Skeletal muscle satellite cell (primary cell): ENCODE measurements around the gene ACVR1B.
"Not testable (repeated sequence)": the region's sequence is repeated elsewhere in the genome, so short reads cannot be mapped to it uniquely, and the experiment has no call there.

Experiments
- H3K27me3 ChIP-seq: 2 replicates; pipeline ENCODE4 v1.7.0; 2013; ENCODE audit warnings: low read length; ENCODE audit not compliant: control insufficient read depth, insufficient read depth
- H3K36me3 ChIP-seq: 2 replicates; pipeline ENCODE4 v1.7.0; 2013; ENCODE audit warnings: mild to moderate bottlenecking, control low read depth, low read length; ENCODE audit not compliant: insufficient read depth
- H3K4me1 ChIP-seq: 2 replicates; pipeline ENCODE4 v1.7.0; 2013; ENCODE audit warnings: low read length; ENCODE audit not compliant: control insufficient read depth, insufficient read depth
- H3K4me2 ChIP-seq: 2 replicates; pipeline ENCODE4 v1.7.0; 2013; ENCODE audit warnings: mild to moderate bottlenecking, low read length
- H3K4me3 ChIP-seq: 2 replicates; pipeline ENCODE4 v1.7.0; 2013; ENCODE audit warnings: low read length
- H3K9ac ChIP-seq: 2 replicates; pipeline ENCODE4 v1.7.0; 2013; ENCODE audit warnings: mild to moderate bottlenecking, low read depth, low read length, moderate library complexity
- H3K9me3 ChIP-seq: replicated peaks from 2 replicates; pipeline ENCODE4 v1.7.0; 2013; ENCODE audit warnings: mild to moderate bottlenecking, control low read depth, low read length

ACVR1B gene

DNA sequence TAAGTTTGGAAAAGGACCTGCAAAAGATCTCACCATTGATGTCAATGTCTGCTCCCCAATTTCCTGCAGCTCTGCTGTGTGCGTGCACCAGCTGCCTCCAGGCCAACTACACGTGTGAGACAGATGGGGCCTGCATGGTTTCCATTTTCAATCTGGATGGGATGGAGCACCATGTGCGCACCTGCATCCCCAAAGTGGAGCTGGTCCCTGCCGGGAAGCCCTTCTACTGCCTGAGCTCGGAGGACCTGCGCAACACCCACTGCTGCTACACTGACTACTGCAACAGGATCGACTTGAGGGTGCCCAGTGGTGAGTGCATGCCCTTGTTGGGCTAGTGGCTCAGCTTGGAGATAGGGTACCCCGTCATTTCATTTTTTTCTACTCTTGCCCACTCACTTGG, 23.7 kb downstream of the ACVR1B start:
- Histone ChIP-seq H3K4me2 (no peak overlapping the region), H3K9me3 (no peaks in the 10 kb centered on the region), H3K27me3 (no peaks in the 10 kb centered on the region), H3K4me3 (no peak overlapping the region), H3K36me3 (peaks cover 28% of the 10 kb centered on the region), H3K9ac (no peak overlapping the region), H3K4me1 (peaks cover 52% of the 10 kb centered on the region)

DNA sequence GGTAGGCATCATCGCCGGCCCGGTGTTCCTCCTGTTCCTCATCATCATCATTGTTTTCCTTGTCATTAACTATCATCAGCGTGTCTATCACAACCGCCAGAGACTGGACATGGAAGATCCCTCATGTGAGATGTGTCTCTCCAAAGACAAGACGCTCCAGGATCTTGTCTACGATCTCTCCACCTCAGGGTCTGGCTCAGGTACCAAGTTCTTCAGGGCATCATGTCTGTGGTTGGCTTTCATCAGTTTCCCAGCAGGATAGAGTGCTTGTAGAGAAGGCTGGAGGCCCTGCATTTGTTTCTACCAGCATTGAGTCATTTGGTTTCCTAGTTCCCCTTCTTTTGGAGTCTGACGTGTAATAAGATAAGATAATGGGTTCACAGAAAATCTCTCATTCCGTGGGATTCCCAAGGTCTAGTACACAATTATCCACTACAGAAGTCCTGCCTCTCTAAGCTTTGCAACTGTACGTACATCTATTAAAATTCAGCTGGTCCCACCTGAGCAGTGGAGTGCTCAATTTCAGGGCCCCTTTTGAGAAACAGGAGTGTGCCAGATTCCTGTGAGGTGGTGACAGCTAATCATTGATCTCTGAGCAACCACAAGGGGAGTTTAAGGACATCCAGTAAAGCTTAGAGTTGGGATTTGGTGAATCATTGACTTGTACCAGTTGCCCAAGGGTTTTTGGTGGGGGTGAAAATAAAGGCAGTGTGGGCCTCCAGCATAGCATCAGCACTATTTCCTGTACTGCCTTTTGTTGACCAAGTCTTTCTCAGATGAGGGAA, 25.1 kb downstream of the ACVR1B start:
- Histone ChIP-seq H3K4me3 (no peak overlapping the region), H3K4me2 (no peak overlapping the region), H3K4me1 (peaks cover 42% of the 10 kb centered on the region), H3K9me3 (no peaks in the 10 kb centered on the region), H3K36me3 (peaks cover 36% of the 10 kb centered on the region), H3K9ac (no peak overlapping the region), H3K27me3 (no peaks in the 10 kb centered on the region)

DNA sequence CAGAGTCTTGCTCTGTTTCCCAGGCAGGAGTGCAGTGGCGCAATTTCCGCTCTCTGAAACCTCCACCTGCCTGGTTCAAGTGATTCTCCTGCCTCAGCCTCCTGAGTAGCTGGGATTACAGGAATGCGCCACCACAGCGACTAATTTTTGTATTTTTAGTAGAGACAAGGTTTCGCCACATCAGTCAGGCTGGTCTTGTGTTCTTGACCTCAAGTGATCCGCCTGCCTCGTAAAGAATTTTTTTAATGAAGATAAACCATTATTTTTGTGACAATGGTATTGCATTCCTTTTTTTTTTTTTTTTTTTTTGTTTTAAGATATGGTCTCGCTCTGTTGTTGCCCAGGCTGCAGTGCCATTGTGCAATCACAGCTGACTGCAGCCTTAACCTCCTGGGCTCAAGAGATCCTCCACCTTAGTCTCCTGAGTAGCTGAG, 25.8 kb downstream of the ACVR1B start:
- Histone ChIP-seq H3K9me3 (no peaks in the 10 kb centered on the region), H3K4me1 (peaks cover 34% of the 10 kb centered on the region), H3K9ac (no peak overlapping the region), H3K36me3 (peaks cover 42% of the 10 kb centered on the region), H3K27me3 (no peaks in the 10 kb centered on the region), H3K4me3 (no peak overlapping the region), H3K4me2 (no peak overlapping the region)

DNA sequence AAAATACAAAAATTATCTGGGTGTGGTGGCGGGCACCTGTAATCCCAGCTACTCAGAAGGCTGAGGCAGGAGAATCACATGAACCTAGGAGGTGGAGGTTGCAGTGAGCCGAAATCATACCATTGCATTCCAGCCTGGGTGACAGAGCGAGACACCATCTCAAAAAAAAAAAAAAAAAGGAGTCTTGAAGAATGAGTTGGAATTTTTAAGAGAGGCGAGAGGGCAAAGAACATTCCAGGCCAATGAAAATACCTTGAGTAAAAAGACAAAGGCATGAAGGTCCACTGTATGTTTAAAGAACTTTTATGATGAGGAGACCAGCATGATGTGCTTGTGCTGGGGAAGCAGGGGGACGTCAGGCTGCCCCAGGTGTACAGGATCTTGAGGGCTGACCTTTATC, 27.8 kb downstream of the ACVR1B start:
- H3K4me1 ChIP-seq = peaks cover 15% of the 10 kb centered on the region
- H3K9me3 ChIP-seq, H3K9ac ChIP-seq, H3K4me3 ChIP-seq, H3K27me3 ChIP-seq: not testable (repeated sequence)
- H3K36me3 ChIP-seq = peaks cover 56% of the 10 kb centered on the region
- peak overlapping the region; percentile 12 for H3K4me2 ChIP-seq

DNA sequence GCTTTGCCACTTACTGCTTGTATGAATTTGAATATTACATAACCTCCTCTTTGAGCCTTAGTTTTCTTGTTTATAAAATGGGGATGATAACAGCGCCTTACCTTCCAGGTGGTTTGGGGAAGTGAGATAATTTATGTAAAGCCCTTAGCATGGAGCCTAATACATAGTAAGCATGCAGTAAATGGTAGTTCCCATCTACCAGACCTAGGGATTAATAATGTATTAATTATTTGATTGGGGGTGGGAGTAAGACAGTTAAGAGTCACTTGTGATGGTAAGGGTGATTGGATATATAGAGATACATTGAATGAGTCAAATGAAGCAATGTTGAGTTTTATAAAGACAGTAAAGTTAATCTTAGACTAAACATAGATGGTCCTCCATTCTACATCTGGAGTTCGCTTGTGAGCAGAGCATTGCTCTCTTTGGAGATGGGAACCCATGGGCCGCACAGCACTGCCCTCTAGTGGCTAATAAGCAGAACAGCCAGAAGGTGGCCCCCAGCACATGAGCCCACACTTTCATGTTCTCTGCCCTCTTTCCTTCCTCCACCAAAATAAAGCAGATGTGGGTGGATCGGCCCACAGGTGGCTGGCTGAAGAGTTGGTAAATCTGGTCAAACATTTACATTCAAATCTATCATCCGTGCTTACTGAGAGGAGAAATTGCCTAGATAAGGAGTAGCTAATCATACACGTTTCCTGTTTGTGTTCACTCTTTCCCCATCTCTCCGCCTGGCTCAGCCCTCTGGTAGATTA, 28.7 kb downstream of the ACVR1B start:
- H3K4me1 ChIP-seq = peaks cover 5% of the 10 kb centered on the region
- H3K27me3 ChIP-seq = no peaks in the 10 kb centered on the region
- no peak overlapping the region for H3K4me2 ChIP-seq
- peaks cover 64% of the 10 kb centered on the region for H3K36me3 ChIP-seq
- no peak overlapping the region for H3K9ac ChIP-seq
- no peak overlapping the region for H3K4me3 ChIP-seq
- H3K9me3 ChIP-seq = no peaks in the 10 kb centered on the region

DNA sequence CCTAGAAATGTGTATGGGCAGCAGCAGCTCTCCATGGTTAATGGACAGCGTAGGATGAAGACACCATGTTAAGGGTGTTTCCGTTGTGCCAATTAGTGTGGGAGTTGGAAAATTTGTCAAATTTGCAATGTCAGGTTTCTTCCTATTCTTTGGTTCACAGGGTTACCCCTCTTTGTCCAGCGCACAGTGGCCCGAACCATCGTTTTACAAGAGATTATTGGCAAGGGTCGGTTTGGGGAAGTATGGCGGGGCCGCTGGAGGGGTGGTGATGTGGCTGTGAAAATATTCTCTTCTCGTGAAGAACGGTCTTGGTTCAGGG, 29.3 kb downstream of the ACVR1B start:
- no peak overlapping the region for H3K4me2 ChIP-seq
- no peaks in the 10 kb centered on the region for H3K27me3 ChIP-seq
- no peak overlapping the region for H3K9ac ChIP-seq
- H3K4me3 ChIP-seq = no peak overlapping the region
- H3K9me3 ChIP-seq = no peaks in the 10 kb centered on the region
- H3K36me3 ChIP-seq = peaks cover 65% of the 10 kb centered on the region
- peaks cover 5% of the 10 kb centered on the region for H3K4me1 ChIP-seq

DNA sequence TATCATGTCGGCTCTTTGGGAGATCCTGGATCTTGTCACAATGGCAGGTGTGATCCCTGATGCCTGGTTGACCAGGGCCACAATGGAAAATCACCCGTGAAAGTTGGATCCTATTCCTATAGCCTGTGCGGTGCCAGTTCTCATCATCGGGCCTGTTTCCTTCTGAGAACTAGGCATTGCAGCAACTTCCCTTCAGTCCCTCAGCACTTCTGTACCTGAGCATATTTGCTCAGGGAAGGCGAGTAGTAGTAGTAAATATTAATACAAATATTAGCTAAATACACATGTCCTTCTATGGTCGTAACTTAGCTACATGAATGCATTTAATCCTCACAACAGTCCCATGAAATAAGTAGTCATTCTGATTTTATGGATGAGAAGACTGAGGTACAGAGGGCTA, 33.2 kb downstream of the ACVR1B start:
- Histone ChIP-seq H3K4me3 (no peak overlapping the region), H3K9me3 (no peaks in the 10 kb centered on the region), H3K9ac (no peak overlapping the region), H3K27me3 (no peaks in the 10 kb centered on the region), H3K4me2 (no peak overlapping the region), H3K4me1 (peaks cover 2% of the 10 kb centered on the region), H3K36me3 (peaks cover 54% of the 10 kb centered on the region)

DNA sequence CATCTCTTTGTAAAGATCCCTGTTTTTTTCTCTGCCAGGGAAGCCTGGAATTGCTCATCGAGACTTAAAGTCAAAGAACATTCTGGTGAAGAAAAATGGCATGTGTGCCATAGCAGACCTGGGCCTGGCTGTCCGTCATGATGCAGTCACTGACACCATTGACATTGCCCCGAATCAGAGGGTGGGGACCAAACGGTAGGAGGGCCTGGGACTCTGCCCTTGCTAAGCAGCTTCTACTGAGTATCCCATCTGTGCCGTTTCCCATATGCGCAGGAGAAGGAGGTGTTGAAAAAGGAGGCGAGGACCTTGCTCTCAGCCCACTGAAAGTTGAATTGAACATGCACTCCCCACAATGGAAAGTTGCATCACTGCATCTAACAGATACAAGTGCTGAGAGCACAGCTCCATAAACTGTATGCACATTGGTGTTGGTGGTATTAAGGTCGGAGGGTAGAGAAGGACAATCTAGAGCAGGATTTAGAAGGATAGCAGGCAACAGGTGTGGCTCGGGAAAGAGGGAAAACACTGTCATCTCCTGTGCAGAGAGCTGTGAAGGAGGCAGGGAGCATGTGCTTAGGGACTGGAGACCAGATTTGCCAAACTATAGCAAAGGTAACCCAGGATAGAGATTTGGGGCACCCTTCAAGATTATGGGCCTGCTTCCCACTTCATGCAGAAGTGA, 33.8 kb downstream of the ACVR1B start:
- H3K4me1 ChIP-seq = no peaks in the 10 kb centered on the region
- peaks cover 54% of the 10 kb centered on the region for H3K36me3 ChIP-seq
- no peaks in the 10 kb centered on the region for H3K9me3 ChIP-seq
- H3K27me3 ChIP-seq = no peaks in the 10 kb centered on the region
- no peak overlapping the region for H3K4me2 ChIP-seq
- no peak overlapping the region for H3K4me3 ChIP-seq
- no peak overlapping the region for H3K9ac ChIP-seq

DNA sequence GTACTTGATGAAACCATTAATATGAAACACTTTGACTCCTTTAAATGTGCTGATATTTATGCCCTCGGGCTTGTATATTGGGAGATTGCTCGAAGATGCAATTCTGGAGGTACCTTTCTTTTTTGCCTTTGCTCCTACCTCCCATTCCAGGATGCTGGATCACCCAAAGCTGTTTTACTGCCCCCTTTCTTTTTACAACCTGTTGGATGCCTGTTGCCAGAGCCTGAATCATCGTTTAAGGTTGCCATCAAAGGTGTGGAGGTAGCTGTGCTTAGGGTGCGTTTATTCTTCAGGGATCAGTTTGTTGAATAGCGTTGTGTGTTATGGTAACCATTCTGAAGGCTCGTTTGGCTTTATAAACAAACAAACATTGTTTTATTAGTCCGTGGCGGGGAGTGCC, 35.3 kb downstream of the ACVR1B start:
- Histone ChIP-seq H3K27me3 (no peaks in the 10 kb centered on the region), H3K9ac (no peak overlapping the region), H3K4me2 (no peak overlapping the region), H3K4me1 (no peaks in the 10 kb centered on the region), H3K9me3 (no peaks in the 10 kb centered on the region), H3K4me3 (no peak overlapping the region), H3K36me3 (peaks cover 44% of the 10 kb centered on the region)

DNA sequence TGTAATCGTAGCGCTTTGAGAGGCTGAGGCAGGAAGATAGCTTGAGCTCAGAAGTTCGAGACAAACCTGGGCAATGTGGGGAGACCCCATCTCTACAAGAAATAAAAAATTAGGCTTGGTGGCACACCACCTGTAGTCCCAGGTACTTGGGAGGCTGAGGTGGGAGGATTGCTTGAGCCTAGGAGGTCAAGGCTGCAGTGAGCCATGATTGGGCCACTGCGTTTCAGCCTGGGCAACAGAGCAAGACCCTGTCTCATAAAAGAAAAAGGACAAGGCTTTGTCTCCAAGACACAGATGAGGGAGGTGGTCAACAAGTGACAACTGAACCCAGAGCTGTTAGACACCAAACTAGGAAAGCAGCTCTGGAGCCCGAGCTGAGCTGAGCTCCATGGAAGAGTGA, 40.7 kb downstream of the ACVR1B start:
- H3K4me3 ChIP-seq = no peak overlapping the region
- no peak overlapping the region for H3K4me2 ChIP-seq
- no peaks in the 10 kb centered on the region for H3K4me1 ChIP-seq
- no peaks in the 10 kb centered on the region for H3K9me3 ChIP-seq
- H3K9ac ChIP-seq = no peak overlapping the region
- H3K27me3 ChIP-seq = no peaks in the 10 kb centered on the region
- peaks cover 17% of the 10 kb centered on the region for H3K36me3 ChIP-seq

DNA sequence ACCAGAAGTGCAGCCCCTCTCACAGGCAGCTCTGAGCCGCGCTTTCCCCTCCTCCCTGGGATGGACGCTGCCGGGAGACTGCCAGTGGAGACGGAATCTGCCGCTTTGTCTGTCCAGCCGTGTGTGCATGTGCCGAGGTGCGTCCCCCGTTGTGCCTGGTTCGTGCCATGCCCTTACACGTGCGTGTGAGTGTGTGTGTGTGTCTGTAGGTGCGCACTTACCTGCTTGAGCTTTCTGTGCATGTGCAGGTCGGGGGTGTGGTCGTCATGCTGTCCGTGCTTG, 43.0 kb downstream of the ACVR1B start:
- Histone ChIP-seq H3K27me3 (no peaks in the 10 kb centered on the region), H3K9me3 (no peaks in the 10 kb centered on the region), H3K4me1 (no peaks in the 10 kb centered on the region), H3K36me3 (peaks cover 20% of the 10 kb centered on the region), H3K4me2 (no peak overlapping the region), H3K9ac (no peak overlapping the region), H3K4me3 (no peak overlapping the region)
